ENCODE data around the gene VCAM1. TPM values are rescaled to one million over a fixed set of nuclear protein-coding genes. Genes with fewer than 3 reads are reported as not detected.

VCAM1 gene
- total RNA-seq, 1 donor from 2014 or later, result 0.10 TPM

GRCh38 chr1:100724281-100724680 lies 4.7 kb downstream of the VCAM1 start:
- intact Hi-C loops (cut with micrococcal nuclease), result no loop called here

DNA sequence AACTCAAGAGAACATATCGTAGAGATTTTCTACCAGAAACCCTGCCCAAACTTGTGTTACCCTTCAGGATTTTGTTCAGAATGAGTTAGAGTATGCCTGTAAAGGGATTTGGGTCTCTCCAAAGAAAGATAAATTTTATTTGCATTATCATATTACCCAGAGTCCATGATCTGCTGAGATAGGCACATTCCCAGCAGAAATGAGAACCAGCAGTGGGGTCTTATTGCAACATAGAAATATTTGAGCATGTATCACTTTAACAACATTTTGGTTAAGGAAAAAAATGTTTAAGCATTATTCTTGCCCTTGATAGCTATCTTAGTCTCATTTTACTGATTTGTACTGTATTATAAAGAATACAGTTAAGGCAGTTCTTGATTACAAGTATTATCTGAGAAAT lies 10.6 kb downstream of the VCAM1 start:
- intact Hi-C loops (cut with micrococcal nuclease), result no loop called here

DNA sequence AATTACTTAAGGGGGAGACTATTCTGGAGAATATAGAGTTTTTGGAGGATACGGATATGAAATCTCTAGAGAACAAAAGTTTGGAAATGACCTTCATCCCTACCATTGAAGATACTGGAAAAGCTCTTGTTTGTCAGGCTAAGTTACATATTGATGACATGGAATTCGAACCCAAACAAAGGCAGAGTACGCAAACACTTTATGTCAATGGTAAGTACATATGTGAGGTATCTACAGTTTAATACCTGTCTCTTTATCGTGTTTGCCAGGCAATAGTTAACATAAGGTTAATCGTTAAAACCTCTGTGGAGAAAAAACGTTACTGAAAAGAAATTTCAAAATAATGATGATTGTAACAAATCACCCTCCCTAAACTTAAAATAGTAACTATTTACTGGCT lies 11.8 kb downstream of the VCAM1 start:
- intact Hi-C loops (cut with micrococcal nuclease), result no loop called here

DNA sequence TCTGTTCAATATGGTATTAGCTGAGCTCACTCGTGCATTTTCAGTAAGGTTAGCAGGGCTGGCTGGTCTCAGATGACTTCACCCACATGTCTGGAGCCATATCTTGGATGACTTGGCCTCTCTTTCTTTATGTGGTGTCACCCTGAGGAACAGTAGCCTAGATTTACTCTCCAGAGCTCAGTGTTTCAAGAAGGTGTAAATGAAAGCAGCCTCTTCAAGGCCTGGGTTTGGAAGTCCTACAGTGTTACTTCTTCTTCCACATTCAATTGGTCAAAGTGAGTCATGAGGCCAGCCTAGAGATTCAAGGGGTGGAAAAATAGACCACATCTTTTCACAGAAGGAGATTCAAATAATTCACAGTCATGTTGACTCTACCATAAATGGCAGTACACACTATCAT lies 12.2 kb downstream of the VCAM1 start:
- intact Hi-C loops (cut with micrococcal nuclease), result no loop called here

DNA sequence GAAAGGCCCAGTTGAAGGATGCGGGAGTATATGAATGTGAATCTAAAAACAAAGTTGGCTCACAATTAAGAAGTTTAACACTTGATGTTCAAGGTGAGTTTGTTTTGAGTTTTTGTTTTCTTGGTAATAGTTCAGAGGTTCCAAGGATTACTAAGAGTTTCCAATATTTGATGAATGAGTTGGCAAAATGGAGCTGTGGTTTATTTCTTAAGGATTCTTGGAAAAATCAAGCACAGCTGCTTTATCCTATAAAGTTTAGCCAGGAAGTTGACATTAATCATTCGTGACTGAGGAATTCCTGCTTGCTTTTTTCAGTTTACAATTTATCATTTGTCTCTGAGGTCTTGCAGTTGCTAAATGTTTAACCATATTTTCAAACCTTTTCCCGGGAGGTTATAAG lies 15.1 kb downstream of the VCAM1 start:
- intact Hi-C loops (cut with micrococcal nuclease), result no loop called here

DNA sequence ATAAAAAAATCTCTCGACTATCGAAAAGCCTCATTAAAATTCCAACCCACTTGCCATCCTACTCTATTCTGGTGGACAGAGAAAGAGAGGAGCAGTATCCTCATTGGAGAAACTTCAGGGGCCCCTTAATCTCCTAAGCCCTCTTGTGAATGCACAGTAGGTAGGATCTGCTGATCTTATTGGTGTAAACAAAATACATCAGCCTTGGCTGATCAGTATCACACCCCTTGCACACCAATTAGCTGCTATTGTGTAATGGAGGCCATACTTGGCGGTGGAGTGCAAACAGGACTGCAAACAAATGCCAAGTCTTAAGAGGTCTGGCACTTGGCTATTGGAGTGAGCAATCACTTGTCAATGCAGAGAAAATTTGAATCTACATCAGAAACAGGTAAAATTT lies 15.7 kb downstream of the VCAM1 start:
- intact Hi-C loops (cut with micrococcal nuclease), result no loop called here

DNA sequence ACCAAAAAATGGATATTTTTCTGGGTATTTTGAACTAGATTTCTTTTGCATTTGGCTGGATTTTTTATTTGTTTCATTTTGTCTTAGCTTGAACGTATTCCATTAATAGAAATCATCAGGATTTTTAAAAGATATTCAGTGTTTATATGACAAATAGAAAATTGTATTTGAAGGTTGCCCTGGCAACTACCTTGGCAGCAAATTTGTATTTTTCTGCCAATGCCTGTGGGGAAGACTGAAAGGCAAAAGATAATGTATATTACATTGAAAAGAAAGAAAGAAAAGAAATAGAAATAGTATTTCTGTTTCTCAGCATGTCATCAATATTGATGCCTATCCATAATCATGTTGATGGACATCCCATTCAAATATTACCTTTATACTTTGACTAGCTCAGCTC lies 16.8 kb downstream of the VCAM1 start:
- intact Hi-C loops (cut with micrococcal nuclease), result no loop called here

GRCh38 chr1:100736746-100737145 lies 17.2 kb downstream of the VCAM1 start:
- intact Hi-C loops (cut with micrococcal nuclease), result no loop called here

- intact Hi-C loops (cut with micrococcal nuclease), result loop anchor here (10.0 kb wide), 1 partner anchor 118 kb away; no protein-coding TSS in a partner anchor
These were observed 27.0 kb downstream of the VCAM1 start for GRCh38 chr1:100746542-100746932.

DNA sequence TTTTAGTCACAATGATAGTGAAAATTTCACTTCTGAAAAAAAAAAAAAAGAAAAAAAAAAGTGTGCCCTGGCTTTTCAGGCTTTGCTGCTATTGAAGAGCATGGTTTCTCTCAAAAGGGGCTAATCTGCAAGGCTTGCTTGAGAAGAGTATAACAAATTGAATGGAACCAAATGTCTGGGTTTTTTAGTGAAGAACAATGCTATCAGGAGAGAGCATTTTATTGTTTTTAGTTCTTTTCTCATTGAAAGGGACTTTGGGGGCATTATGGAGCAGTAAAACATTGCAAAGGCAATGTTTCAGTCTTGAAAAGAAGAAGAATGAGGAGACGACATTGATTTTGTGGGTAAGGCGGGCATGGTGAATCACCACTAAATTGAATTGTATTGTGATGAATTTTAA lies 28.2 kb downstream of the VCAM1 start:
- intact Hi-C loops (cut with micrococcal nuclease), result loop anchor here (10.0 kb wide), 1 partner anchor 117 kb away; no protein-coding TSS in a partner anchor

GRCh38 chr1:100750005-100750885 lies 30.7 kb downstream of the VCAM1 start:
- intact Hi-C loops (cut with micrococcal nuclease), result no loop called here

DNA sequence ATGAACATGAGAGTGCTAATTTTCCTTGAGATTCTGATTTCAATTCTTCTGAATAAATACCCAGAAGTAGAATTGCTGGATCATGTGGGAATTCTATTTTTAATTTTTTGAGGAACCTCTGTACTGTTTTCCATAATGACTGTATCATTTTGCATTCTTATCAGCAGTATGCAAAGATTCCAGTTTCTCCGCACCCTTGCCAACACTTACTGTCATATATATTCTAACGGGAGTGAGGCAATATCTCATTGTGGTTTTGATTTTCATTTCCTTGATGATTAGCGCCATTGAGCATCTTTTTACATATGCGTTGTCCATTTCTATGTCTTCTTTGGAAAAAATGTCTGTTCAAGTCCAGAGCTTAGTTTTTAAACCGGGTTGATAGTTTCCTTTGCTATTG lies 33.2 kb downstream of the VCAM1 start:
- intact Hi-C loops (cut with micrococcal nuclease), result no loop called here

- intact Hi-C loops (cut with micrococcal nuclease), result no loop called here
These were observed 38.4 kb downstream of the VCAM1 start for GRCh38 chr1:100757946-100758345.

GRCh38 chr1:100759188-100759587 lies 39.6 kb downstream of the VCAM1 start:
- intact Hi-C loops (cut with micrococcal nuclease), result no loop called here

DNA sequence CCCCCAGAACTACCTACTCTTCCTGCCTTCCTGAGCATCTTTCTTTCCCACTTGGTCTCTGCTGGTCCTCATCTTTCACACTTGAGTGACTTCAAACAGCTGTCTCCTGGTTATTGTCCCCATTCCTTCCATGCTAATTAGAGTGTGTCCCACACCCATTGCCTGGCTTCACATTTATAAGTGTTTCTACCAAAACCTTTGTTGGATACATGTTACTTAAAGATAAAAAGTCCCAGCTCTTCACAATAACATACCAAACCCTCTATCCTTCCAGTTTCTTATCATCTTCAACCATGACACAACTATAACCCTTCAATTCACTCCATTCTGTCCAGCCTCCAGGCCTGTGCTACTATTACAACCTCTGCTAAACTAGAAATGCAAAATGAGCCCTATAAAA lies 41.0 kb downstream of the VCAM1 start:
- intact Hi-C loops (cut with micrococcal nuclease), result no loop called here

- intact Hi-C loops (cut with micrococcal nuclease), result no loop called here
These were observed 42.9 kb downstream of the VCAM1 start for GRCh38 chr1:100762461-100762860.

DNA sequence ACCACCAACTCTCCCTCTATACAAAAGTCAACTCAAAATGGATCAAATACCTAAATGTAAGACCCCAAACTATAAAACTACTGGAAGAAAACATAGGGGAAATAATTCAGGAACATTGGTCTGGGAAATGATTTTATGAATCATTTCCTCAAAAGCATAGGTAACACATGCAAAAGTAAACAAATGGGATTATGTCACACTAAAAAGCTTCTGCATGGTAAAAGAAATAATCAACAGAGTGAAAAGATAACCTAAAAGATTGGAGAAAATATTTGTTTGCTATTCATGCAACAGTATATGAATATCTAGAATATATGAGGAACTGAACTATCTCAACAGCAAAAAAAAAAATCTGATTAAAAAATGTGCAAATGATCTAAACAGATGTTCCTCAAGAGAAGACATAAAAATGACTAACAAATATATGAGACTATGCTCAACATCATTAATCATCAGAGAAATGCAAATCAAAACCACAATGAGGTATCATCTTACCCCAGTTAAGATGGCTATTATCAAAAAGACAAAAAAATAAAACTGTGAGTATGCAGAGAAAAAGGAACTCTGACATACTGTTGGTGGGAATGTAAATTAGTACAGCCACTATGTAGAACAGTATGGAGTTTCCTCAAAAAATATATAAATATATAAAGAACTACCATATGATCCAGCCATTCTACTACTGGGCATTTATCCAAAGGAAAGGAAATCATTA lies 47.8 kb downstream of the VCAM1 start:
- intact Hi-C loops (cut with micrococcal nuclease), result no loop called here

- intact Hi-C loops (cut with micrococcal nuclease), result no loop called here
These were observed 49.8 kb downstream of the VCAM1 start for GRCh38 chr1:100769323-100769722.

- intact Hi-C loops (cut with micrococcal nuclease), result no loop called here
These were observed 50.5 kb downstream of the VCAM1 start for GRCh38 chr1:100769906-100770646.

DNA sequence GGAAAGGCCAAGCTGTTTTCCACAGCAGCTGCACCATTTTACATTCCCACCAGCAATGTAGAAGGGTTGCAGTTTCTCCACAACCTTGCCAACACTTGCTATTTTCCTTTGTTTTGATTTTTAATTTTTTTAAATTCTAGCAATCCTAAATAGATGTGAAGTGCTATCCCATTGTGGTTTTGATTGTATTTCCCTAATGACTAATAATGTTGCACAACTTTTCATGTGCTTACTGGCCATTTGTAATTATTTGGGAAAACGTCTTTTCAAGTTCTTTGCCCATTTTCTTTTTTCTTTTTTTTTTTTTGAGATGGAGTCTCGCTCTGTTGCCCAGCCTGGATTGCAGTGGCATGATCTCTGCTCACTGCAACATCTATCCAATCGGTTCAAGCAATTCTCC lies 53.9 kb downstream of the VCAM1 start:
- intact Hi-C loops (cut with micrococcal nuclease), result no loop called here

DNA sequence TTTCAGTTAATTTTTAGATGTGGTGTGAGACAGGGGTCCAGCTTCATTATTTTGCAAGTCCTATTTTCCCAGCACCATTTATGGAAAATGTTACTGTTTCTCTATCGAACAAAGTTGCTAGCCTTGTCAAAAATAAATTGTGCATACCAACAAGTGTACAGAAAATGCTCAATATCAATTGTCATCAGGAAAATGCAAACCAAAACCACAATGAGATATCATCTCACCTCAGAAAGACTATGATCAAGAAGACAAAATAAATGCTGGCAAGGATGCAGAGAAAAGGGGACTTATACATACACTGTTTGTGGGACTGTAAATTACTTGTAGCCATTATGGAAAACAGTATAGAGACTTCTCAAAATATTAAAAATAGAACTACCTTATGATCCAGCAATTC lies 54.8 kb downstream of the VCAM1 start:
- intact Hi-C loops (cut with micrococcal nuclease), result no loop called here

DNA sequence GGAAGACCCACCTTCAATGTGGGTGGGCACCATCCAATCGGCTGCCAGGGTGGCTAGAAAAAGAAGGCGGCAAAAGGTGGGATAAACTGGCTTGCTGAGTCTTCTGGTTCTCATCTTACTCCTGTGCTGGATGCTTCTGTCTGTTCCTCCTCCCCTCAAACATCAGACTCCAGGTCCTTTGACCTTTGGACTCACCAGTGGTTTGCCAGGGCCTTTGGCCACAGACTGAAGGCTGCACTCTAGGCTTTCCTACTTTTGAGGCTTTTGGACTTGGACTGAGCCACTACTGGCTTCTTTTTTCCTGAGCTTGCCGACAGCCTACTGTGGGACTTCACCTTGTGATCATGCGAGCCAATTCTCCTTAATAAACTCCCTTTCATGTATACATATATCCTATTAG lies 55.9 kb downstream of the VCAM1 start:
- intact Hi-C loops (cut with micrococcal nuclease), result no loop called here
